HEK293 (cell line): ENCODE results near the gene ARHGAP32.

Source experiments
- CTCF ChIP-seq: fragments of 450-650 bp; formaldehyde crosslinking; IDR thresholded peaks from 2 replicates; pipeline ENCODE4 v1.5.1; 2016; ENCODE audit warnings: missing biosample characterization, missing genetic modification characterization
- GLI2 ChIP-seq: fragments of 450-650 bp; formaldehyde crosslinking; IDR thresholded peaks from 2 replicates; pipeline ENCODE4; 2017; ENCODE audit warnings: missing biosample characterization, missing genetic modification characterization, low read depth, borderline replicate concordance
- REST ChIP-seq: fragments of 450-650 bp; formaldehyde crosslinking; IDR thresholded peaks from 2 replicates; pipeline ENCODE4 v1.5.1; 2016; ENCODE audit warnings: missing biosample characterization, missing genetic modification characterization
- SP3 ChIP-seq: fragments of 450-650 bp; formaldehyde crosslinking; IDR thresholded peaks from 2 replicates; pipeline ENCODE4 v1.5.1; 2016; ENCODE audit warnings: missing biosample characterization, missing genetic modification characterization
- ZNF747 ChIP-seq: fragments of 450-650 bp; formaldehyde crosslinking; IDR thresholded peaks from 2 replicates; pipeline ENCODE4 v1.5.1; 2016; ENCODE audit warnings: missing biosample characterization, missing genetic modification characterization
- TF ChIP-seq, protein P1 (sequence below): fragments of 450-650 bp; formaldehyde crosslinking; IDR thresholded peaks from 2 replicates; pipeline ENCODE4 v1.5.1; 2016; ENCODE audit warnings: missing biosample characterization, missing genetic modification characterization
- TF ChIP-seq, protein P2 (sequence below): fragments of 450-650 bp; formaldehyde crosslinking; IDR thresholded peaks from 2 replicates; pipeline ENCODE4 v1.5.1; 2016; ENCODE audit warnings: missing biosample characterization, missing genetic modification characterization

- TF ChIP-seq ZNF747: no peak
- TF ChIP-seq GLI2 (tag by site-specific recombination): no peak
- TF ChIP-seq, protein P1, sequence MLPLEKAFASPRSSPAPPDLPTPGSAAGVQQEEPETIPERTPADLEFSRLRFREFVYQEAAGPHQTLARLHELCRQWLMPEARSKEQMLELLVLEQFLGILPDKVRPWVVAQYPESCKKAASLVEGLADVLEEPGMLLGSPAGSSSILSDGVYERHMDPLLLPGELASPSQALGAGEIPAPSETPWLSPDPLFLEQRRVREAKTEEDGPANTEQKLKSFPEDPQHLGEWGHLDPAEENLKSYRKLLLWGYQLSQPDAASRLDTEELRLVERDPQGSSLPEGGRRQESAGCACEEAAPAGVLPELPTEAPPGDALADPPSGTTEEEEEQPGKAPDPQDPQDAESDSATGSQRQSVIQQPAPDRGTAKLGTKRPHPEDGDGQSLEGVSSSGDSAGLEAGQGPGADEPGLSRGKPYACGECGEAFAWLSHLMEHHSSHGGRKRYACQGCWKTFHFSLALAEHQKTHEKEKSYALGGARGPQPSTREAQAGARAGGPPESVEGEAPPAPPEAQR: no peak
- TF ChIP-seq CTCF (tag by site-specific recombination): no peak
- TF ChIP-seq, protein P2, sequence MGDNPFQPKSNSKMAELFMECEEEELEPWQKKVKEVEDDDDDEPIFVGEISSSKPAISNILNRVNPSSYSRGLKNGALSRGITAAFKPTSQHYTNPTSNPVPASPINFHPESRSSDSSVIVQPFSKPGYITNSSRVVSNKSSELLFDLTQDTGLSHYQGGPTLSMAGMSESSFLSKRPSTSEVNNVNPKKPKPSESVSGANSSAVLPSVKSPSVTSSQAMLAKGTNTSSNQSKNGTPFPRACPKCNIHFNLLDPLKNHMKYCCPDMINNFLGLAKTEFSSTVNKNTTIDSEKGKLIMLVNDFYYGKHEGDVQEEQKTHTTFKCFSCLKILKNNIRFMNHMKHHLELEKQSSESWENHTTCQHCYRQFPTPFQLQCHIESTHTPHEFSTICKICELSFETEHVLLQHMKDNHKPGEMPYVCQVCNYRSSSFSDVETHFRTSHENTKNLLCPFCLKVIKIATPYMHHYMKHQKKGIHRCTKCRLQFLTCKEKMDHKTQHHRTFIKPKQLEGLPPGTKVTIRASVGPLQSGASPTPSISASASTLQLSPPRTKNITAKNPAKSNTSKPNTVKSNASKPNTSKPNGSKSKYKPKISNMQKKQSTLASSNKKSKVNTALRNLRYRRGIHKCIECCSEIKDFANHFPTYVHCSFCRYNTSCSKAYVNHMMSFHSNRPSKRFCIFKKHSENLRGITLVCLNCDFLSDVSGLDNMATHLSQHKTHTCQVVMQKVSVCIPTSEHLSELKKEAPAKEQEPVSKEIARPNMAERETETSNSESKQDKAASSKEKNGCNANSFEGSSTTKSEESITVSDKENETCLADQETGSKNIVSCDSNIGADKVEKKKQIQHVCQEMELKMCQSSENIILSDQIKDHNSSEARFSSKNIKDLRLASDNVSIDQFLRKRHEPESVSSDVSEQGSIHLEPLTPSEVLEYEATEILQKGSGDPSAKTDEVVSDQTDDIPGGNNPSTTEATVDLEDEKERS (tag by site-specific recombination): no peak
- no peak for TF ChIP-seq SP3 (tag by site-specific recombination)
- no peak for TF ChIP-seq REST (tag by site-specific recombination)
Measured at GRCh38 chr11:128919216-128919615, 272.9 kb downstream of the ARHGAP32 start.
